CD4-positive, alpha-beta memory T cell (primary cell): ENCODE measurements around the gene CDC42SE1. TPM values are rescaled to one million over a fixed set of nuclear protein-coding genes. Genes with fewer than 3 reads are reported as not detected.

Source experiments
- CTCF ChIA-PET: fragments of 350-600 bp; sonication (Branson Sonifier 250); formaldehyde crosslinking; loops from one replicate; lab custom pipeline; 2021; ENCODE audit warnings: inconsistent platforms; ENCODE audit not compliant: partially characterized antibody; lab: Charles Lee
- POLR2A ChIA-PET: fragments of 350-600 bp; sonication (Branson Sonifier 250); formaldehyde crosslinking; loops from one replicate; lab custom pipeline; 2021; ENCODE audit not compliant: partially characterized antibody; lab: Charles Lee
- DNase-seq, 5 donors: peaks; one replicate each; pipeline versions ENCODE4 v3.0.0 to v3.0.0-alpha.2; 2020 to 2022; ENCODE audit warnings: mixed read lengths in 1 of 5
- H3K27ac ChIP-seq: one replicate; pipeline ENCODE4 v1.7.0; 2013; ENCODE audit warnings: low read depth, low read length
- H3K27me3 ChIP-seq: 2 replicates; pipeline ENCODE4 v1.7.0; 2013; ENCODE audit warnings: mild to moderate bottlenecking, low read length, moderate library complexity; ENCODE audit not compliant: insufficient read depth
- H3K36me3 ChIP-seq: 2 replicates; pipeline ENCODE4 v1.7.0; 2013; ENCODE audit warnings: mild to moderate bottlenecking, low read length, moderate library complexity; ENCODE audit not compliant: insufficient read depth
- H3K4me1 ChIP-seq: 2 replicates; pipeline ENCODE4 v1.7.0; 2013; ENCODE audit warnings: mild to moderate bottlenecking, low read length, moderate library complexity; ENCODE audit not compliant: insufficient read depth
- H3K4me3 ChIP-seq, 2 donors: one replicate each; pipeline ENCODE4 v1.7.0; 2013; ENCODE audit warnings: low read length in 2 of 2, mild to moderate bottlenecking in 1 of 2
- H3K9me3 ChIP-seq, 2 donors: one replicate each; pipeline ENCODE4 v1.7.0; 2013; ENCODE audit warnings: low read length in 2 of 2, control low read depth in 1 of 2; ENCODE audit not compliant: control insufficient read depth in 1 of 2
- H3K27ac Mint-ChIP-seq, 7 donors: one replicate each; pipeline ENCODE4 v1.8.0; 2020 to 2021; ENCODE audit warnings: mixed read lengths in 7 of 7, mild to moderate bottlenecking in 6 of 7, inconsistent platforms in 3 of 7, moderate library complexity in 3 of 7
- H3K27me3 Mint-ChIP-seq, 2 donors: one replicate each; pipeline ENCODE4 v1.8.0; 2020 to 2021; ENCODE audit warnings: mixed read lengths in 2 of 2
- H3K36me3 Mint-ChIP-seq, 2 donors: one replicate each; pipeline ENCODE4 v1.8.0; 2020 to 2021; ENCODE audit warnings: mixed read lengths in 2 of 2, inconsistent platforms in 1 of 2, mild to moderate bottlenecking in 1 of 2
- H3K4me1 Mint-ChIP-seq, 4 donors: one replicate each; pipeline ENCODE4 v1.8.0; 2020 to 2021; ENCODE audit warnings: mixed read lengths in 4 of 4, mild to moderate bottlenecking in 1 of 4
- H3K4me3 Mint-ChIP-seq, 8 donors: one replicate each; pipeline ENCODE4 v1.8.0; 2020 to 2021; ENCODE audit warnings: mixed read lengths in 8 of 8, mild to moderate bottlenecking in 7 of 8, moderate library complexity in 6 of 8, inconsistent platforms in 3 of 8
- H3K9me3 Mint-ChIP-seq, 8 donors: one replicate each; pipeline ENCODE4 v1.8.0; 2020 to 2021; ENCODE audit warnings: mixed read lengths in 8 of 8, mild to moderate bottlenecking in 5 of 8, inconsistent platforms in 3 of 8, moderate library complexity in 1 of 8
- intact Hi-C: fragments of 100-400 bp; cut with micrococcal nuclease; formaldehyde crosslinking; loops from one replicate; pipeline ENCODE4 v1.15.1; 2023
- polyA plus RNA-seq, 2 donors: library from polyadenylated mRNA; unstranded; fragments of 300-500 nt; fragmentation: Illumina TruSeq; gene quantifications; one replicate each; pipeline ENCODE4 v1.2.3, GENCODE V29; 2021
- total RNA-seq, 2 experiments: library from RNA; stranded (reverse); gene quantifications; one replicate each; pipeline ENCODE4 v1.2.3, GENCODE V29; 2021

CDC42SE1 gene
- total and polyA plus RNA-seq, 4 experiments from 2014 or later: 66.2 to 483 (median 289) TPM

- no peaks in the 10 kb centered on the region for H3K27me3 ChIP-seq
- peak overlapping the region in 1 of 7 donors; percentile 98 for H3K27ac Mint-ChIP-seq
- no peaks in the 10 kb centered on the region for H3K27me3 Mint-ChIP-seq
- no peaks in the 10 kb centered on the region for H3K36me3 ChIP-seq
- ChIA-PET POLR2A (interaction anchor here (0.5 to 9.5 kb wide), 4 partner anchors 8 to 30 kb away, joined by 3 to 325 read pairs (median 3); partner anchors contain the start of genes C1orf56 and GABPB2), CTCF (interaction anchor here (0.5 to 9.0 kb wide), 7 partner anchors 11 to 93 kb away, joined by 4 to 92 read pairs (median 7); partner anchors contain the start of genes C1orf56 and GABPB2)
- no peaks in the 10 kb centered on the region for H3K9me3 ChIP-seq
- H3K9me3 Mint-ChIP-seq: peaks cover 0 to 4% (median 0%) of the 10 kb centered on the region in 8 donors
- peak overlapping the region in 2 of 8 donors; percentile 2 to 41 for H3K4me3 Mint-ChIP-seq
- H3K4me1 ChIP-seq: peaks cover 15% of the 10 kb centered on the region
- H3K36me3 Mint-ChIP-seq: peaks cover 8 to 21% of the 10 kb centered on the region in 2 donors
- intact Hi-C loops: no loop called here
- H3K4me3 ChIP-seq: no peak overlapping the region
- H3K4me1 Mint-ChIP-seq: peaks cover 12 to 34% (median 16%) of the 10 kb centered on the region in 4 donors
- no peak overlapping the region for H3K27ac ChIP-seq
- DNase-seq: no peak
Observed at GRCh38 chr1:151062741-151063371, 3.4 kb upstream of the CDC42SE1 start.

GRCh38 chr1:151061704-151062103 is 2.3 kb upstream of the CDC42SE1 start:
- CTCF ChIA-PET: interaction anchor here (0.8 to 9.0 kb wide), 9 partner anchors 10 to 94 kb away, joined by 3 to 92 read pairs (median 6); partner anchors contain the start of genes C1orf56, GABPB2 and TNFAIP8L2
- peak overlapping the region in 1 of 7 donors; percentile 98 for H3K27ac Mint-ChIP-seq
- H3K27me3 ChIP-seq: no peaks in the 10 kb centered on the region
- peaks cover 0 to 1% of the 10 kb centered on the region in 2 donors for H3K27me3 Mint-ChIP-seq
- peaks cover 0 to 5% (median 0%) of the 10 kb centered on the region in 8 donors for H3K9me3 Mint-ChIP-seq
- H3K27ac ChIP-seq: no peak overlapping the region
- H3K36me3 ChIP-seq: no peaks in the 10 kb centered on the region
- no peaks in the 10 kb centered on the region for H3K9me3 ChIP-seq
- H3K4me1 Mint-ChIP-seq: peaks cover 14 to 46% (median 22%) of the 10 kb centered on the region in 4 donors
- no peak for DNase-seq
- peaks cover 23% of the 10 kb centered on the region for H3K4me1 ChIP-seq
- peaks cover 17 to 30% of the 10 kb centered on the region in 2 donors for H3K36me3 Mint-ChIP-seq
- POLR2A ChIA-PET: interaction anchor here (1.2 to 16.6 kb wide), 4 partner anchors 8 to 33 kb away, joined by 3 to 325 read pairs (median 171); partner anchors contain the start of genes C1orf56 and GABPB2
- H3K4me3 Mint-ChIP-seq: no peak overlapping the region
- H3K4me3 ChIP-seq: no peak overlapping the region
- intact Hi-C loops: no loop called here

GRCh38 chr1:151060657-151061421 is 1.4 kb upstream of the CDC42SE1 start:
- no peaks in the 10 kb centered on the region for H3K27me3 ChIP-seq
- DNase-seq: no peak
- H3K27ac Mint-ChIP-seq: peak overlapping the region; percentile 98 to 100 (median 99)
- peak overlapping the region; percentile 90 for H3K27ac ChIP-seq
- H3K4me1 ChIP-seq: peaks cover 29% of the 10 kb centered on the region
- peaks cover 0 to 7% (median 0%) of the 10 kb centered on the region in 8 donors for H3K9me3 Mint-ChIP-seq
- H3K4me1 Mint-ChIP-seq: peaks cover 21 to 54% (median 29%) of the 10 kb centered on the region in 4 donors
- H3K27me3 Mint-ChIP-seq: peaks cover 0 to 1% of the 10 kb centered on the region in 2 donors
- intact Hi-C loops: loop anchor here (1.0 kb wide), 2 partner anchors 9 to 37 kb away; partner anchors contain the start of gene GABPB2
- H3K36me3 ChIP-seq: peaks cover 2% of the 10 kb centered on the region
- peak overlapping the region; percentile 89 to 93 for H3K4me3 ChIP-seq
- CTCF ChIA-PET: interaction anchor here (1.0 to 9.0 kb wide), 5 partner anchors 10 to 95 kb away, joined by 4 to 92 read pairs (median 67); partner anchors contain the start of genes C1orf56, GABPB2 and TNFAIP8L2
- H3K4me3 Mint-ChIP-seq: peak overlapping the region; percentile 96 to 100 (median 100)
- H3K36me3 Mint-ChIP-seq: peaks cover 25 to 38% of the 10 kb centered on the region in 2 donors
- POLR2A ChIA-PET: interaction anchor here (0.9 to 16.6 kb wide), 5 partner anchors 11 to 96 kb away, joined by 4 to 325 read pairs (median 124); partner anchors contain the start of genes C1orf56, GABPB2 and MINDY1
- no peaks in the 10 kb centered on the region for H3K9me3 ChIP-seq

- peaks cover 32 to 45% of the 10 kb centered on the region in 2 donors for H3K36me3 Mint-ChIP-seq
- Histone ChIP-seq H3K9me3 (no peaks in the 10 kb centered on the region), H3K4me3 (peak within 1 kb of the TSS; percentile 89 to 93), H3K27me3 (no peaks in the 10 kb centered on the region), H3K36me3 (peaks cover 9% of the 10 kb centered on the region), H3K4me1 (peaks cover 36% of the 10 kb centered on the region), H3K27ac (peak within 1 kb of the TSS; percentile 90)
- H3K9me3 Mint-ChIP-seq: peaks cover 0 to 7% (median 0%) of the 10 kb centered on the region in 8 donors
- ChIA-PET CTCF (interaction anchor here (0.7 to 9.0 kb wide), 8 partner anchors 10 to 96 kb away, joined by 4 to 92 read pairs (median 18); partner anchors contain the start of genes C1orf56, GABPB2 and TNFAIP8L2), POLR2A (interaction anchor here (0.9 to 16.6 kb wide), 17 partner anchors 8 to 697 kb away, joined by 3 to 325 read pairs (median 7); partner anchors contain the start of genes BNIPL, C1orf56, GABPB2 and MINDY1)
- peaks cover 26 to 61% (median 32%) of the 10 kb centered on the region in 4 donors for H3K4me1 Mint-ChIP-seq
- H3K27me3 Mint-ChIP-seq: peaks cover 0 to 1% of the 10 kb centered on the region in 2 donors
- intact Hi-C loops: loop anchor here (1.0 kb wide), 2 partner anchors 10 to 36 kb away; partner anchors contain the start of gene GABPB2
- H3K27ac Mint-ChIP-seq: peak within 1 kb of the TSS; percentile 98 to 100 (median 99)
- DNase-seq: no peak
- H3K4me3 Mint-ChIP-seq: peak within 1 kb of the TSS; percentile 96 to 100 (median 100)
Observed at GRCh38 chr1:151060007-151060656, 710 bp upstream of the CDC42SE1 start, which contains the start of gene MLLT11. Gene MLLT11 (plus strand): TSS chr1:151060397. CDS start chr1:151067225, 6,828 bp downstream.

- DNase-seq: no peak
- Mint-ChIP-seq H3K27me3 (peaks cover 0 to 1% of the 10 kb centered on the region in 2 donors), H3K36me3 (peaks cover 45 to 59% of the 10 kb centered on the region in 2 donors), H3K4me3 (peak overlapping the region; percentile 96 to 100 (median 100)), H3K27ac (peak overlapping the region; percentile 98 to 100 (median 99)), H3K9me3 (peaks cover 0 to 7% (median 0%) of the 10 kb centered on the region in 8 donors), H3K4me1 (peaks cover 31 to 74% (median 40%) of the 10 kb centered on the region in 4 donors)
- CTCF ChIA-PET: interaction anchor here (0.6 to 9.0 kb wide), 16 partner anchors 8 to 98 kb away, joined by 3 to 92 read pairs (median 8); partner anchors contain the start of genes C1orf56, GABPB2, MINDY1 and TNFAIP8L2
- H3K27me3 ChIP-seq: no peaks in the 10 kb centered on the region
- H3K4me1 ChIP-seq: peaks cover 51% of the 10 kb centered on the region
- H3K9me3 ChIP-seq: no peaks in the 10 kb centered on the region
- peak overlapping the region; percentile 90 for H3K27ac ChIP-seq
- H3K36me3 ChIP-seq: peaks cover 24% of the 10 kb centered on the region
- intact Hi-C loops: loop anchor here (5.0 kb wide), 1 partner anchor 496 kb away; no protein-coding TSS in a partner anchor
- peak overlapping the region; percentile 89 to 93 for H3K4me3 ChIP-seq
- POLR2A ChIA-PET: interaction anchor here (0.5 to 16.6 kb wide), 27 partner anchors 10 to 1171 kb away, joined by 3 to 325 read pairs (median 4); partner anchors contain the start of genes BNIPL, C1orf56, GABPB2 and LYSMD1
Observed at GRCh38 chr1:151058692-151059091, 730 bp downstream of the CDC42SE1 start.
